ENCODE results near the gene EPAS1.

DNA sequence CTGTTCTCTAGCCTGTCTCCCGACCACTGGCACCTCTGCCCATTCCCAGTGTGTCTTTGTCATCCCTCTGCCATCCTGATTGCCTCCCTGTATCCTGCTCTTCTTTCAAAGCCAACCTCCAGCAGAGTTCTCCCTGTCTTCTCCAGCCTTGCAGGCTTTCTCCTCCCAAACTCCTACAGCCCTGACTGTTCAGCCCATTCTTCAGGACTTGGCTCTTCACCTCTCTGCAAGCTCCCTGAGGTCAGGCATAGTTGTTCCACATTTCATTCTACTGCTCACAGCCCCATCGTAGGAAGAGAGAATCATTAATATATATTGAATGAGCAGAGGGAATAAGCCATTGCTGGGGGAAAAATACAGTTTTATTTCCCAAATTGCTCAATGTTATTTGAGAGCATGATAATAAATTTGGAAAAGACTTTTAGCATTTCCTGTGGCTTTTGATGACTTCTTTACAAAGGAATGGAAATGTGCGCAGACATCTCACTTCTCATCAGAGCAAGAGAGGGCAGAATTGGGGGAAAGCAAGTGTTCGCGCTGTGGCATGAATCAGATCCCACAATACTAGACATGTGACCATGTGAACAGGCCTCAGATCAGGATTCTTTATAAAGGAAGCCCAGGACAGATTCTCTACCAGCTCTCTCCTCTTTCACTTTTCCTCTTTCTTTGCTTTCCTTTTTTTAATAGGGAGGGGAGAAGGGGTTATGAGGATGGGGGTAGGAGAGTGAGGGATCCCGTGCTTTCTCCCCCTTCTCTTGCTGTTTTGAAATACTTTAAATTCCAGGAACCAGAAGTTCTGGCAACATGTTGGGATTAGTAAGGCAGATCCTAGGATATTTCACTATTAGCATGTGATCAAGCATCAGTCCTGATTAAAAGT is 37.4 kb downstream of the EPAS1 start:
- TF ChIP-seq, protein P1, sequence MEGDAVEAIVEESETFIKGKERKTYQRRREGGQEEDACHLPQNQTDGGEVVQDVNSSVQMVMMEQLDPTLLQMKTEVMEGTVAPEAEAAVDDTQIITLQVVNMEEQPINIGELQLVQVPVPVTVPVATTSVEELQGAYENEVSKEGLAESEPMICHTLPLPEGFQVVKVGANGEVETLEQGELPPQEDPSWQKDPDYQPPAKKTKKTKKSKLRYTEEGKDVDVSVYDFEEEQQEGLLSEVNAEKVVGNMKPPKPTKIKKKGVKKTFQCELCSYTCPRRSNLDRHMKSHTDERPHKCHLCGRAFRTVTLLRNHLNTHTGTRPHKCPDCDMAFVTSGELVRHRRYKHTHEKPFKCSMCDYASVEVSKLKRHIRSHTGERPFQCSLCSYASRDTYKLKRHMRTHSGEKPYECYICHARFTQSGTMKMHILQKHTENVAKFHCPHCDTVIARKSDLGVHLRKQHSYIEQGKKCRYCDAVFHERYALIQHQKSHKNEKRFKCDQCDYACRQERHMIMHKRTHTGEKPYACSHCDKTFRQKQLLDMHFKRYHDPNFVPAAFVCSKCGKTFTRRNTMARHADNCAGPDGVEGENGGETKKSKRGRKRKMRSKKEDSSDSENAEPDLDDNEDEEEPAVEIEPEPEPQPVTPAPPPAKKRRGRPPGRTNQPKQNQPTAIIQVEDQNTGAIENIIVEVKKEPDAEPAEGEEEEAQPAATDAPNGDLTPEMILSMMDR (conservative IDR thresholded peaks at IDR 0.05; ENCODE audit: low read depth, low read length): no peak
- no peak for TF ChIP-seq EZH2 (IDR thresholded peaks at IDR 0.05; ENCODE audit: low read length, unreplicated experiment)
- no peak for TF ChIP-seq EZH2phosphoT487 (IDR thresholded peaks at IDR 0.05; ENCODE audit: borderline replicate concordance, low read length)
